DND-41 (cell line): ENCODE results near the gene UGT1A4.
A peak's percentile ranks its signal among the peaks of the same experiment; 100 is the strongest.

Experiments used
- EZH2 ChIP-seq: IDR thresholded peaks from 3 replicates; pipeline ENCODE4 v1.6.1; 2012; ENCODE audit warnings: borderline replicate concordance, low read depth, mild to moderate bottlenecking, moderate library complexity, low read length, inconsistent platforms; ENCODE audit not compliant: severe bottlenecking
- TF ChIP-seq, protein P1 (sequence below): IDR thresholded peaks from 2 replicates; pipeline ENCODE4 v1.5.1; 2012; ENCODE audit warnings: borderline replicate concordance, low read length, moderate library complexity, mild to moderate bottlenecking; ENCODE audit not compliant: poor library complexity, severe bottlenecking; ENCODE audit errors: extremely low read depth

DNA sequence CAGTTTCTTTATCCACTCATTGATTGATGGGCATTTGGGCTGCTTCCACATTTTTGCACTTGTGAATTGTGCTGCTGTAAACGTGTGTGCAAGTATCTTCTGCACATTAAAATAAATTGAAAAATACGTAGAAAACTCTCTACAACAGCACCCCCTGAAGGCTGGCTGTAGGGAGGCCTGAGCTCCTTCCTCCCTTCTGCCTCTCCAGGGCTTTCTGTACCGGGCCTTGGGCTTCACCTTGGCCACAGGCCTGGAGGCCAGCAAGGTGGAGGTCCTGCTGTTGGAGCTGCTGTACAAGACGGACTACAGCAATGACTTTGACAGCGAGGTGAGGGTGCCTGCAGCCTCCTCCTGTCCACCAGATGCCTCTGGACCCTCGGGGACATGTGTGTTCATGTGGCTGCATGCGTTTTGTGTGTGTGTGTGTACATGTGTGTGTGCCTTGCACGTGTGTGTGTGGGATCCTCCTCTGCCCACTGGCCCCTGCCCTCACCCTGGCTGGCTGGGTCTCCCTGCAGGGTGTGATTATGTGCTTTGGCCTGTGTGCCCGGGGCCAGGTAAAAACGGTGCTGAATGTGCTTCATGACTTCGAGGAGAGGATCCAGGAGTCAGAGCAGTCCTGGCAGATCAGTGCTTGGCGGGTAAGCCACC, 88.8 kb downstream of the UGT1A4 start:
- TF ChIP-seq, protein P1, sequence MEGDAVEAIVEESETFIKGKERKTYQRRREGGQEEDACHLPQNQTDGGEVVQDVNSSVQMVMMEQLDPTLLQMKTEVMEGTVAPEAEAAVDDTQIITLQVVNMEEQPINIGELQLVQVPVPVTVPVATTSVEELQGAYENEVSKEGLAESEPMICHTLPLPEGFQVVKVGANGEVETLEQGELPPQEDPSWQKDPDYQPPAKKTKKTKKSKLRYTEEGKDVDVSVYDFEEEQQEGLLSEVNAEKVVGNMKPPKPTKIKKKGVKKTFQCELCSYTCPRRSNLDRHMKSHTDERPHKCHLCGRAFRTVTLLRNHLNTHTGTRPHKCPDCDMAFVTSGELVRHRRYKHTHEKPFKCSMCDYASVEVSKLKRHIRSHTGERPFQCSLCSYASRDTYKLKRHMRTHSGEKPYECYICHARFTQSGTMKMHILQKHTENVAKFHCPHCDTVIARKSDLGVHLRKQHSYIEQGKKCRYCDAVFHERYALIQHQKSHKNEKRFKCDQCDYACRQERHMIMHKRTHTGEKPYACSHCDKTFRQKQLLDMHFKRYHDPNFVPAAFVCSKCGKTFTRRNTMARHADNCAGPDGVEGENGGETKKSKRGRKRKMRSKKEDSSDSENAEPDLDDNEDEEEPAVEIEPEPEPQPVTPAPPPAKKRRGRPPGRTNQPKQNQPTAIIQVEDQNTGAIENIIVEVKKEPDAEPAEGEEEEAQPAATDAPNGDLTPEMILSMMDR = peak; percentile 18
- TF ChIP-seq EZH2 = no peak
